HG02973 (cell line): ENCODE results near the gene NFYC.
"Not testable (repeated sequence)": the region's sequence is repeated elsewhere in the genome, so short reads cannot be mapped to it uniquely, and the experiment has no call there.

Experiments
- ATAC-seq: cut with Tn5 transposase; IDR thresholded peaks from one replicate; pipeline ENCODE4 v1.9.1; 2021; ENCODE audit warnings: moderate library complexity; ENCODE audit not compliant: unreplicated experiment

The NFYC gene

GRCh38 chr1:40704817-40705733 lies 13.6 kb downstream of the NFYC start:
- no peak for ATAC-seq

GRCh38 chr1:40706626-40707025 lies 15.1 kb downstream of the NFYC start:
- ATAC-seq: no peak

GRCh38 chr1:40708750-40709099 lies 17.2 kb downstream of the NFYC start:
- ATAC-seq: peak; percentile 64

GRCh38 chr1:40709100-40709801 lies 17.7 kb downstream of the NFYC start:
- peak; percentile 77 for ATAC-seq

GRCh38 chr1:40709802-40710278 lies 18.3 kb downstream of the NFYC start:
- no peak for ATAC-seq

- no peak for ATAC-seq
Measured at GRCh38 chr1:40710581-40711315, 19.2 kb downstream of the NFYC start.

- no peak for ATAC-seq
Measured at GRCh38 chr1:40711465-40712404, 20.2 kb downstream of the NFYC start.

GRCh38 chr1:40712405-40712944 lies 21.0 kb downstream of the NFYC start:
- ATAC-seq: no peak

- ATAC-seq: no peak
Measured at GRCh38 chr1:40712997-40713396, 21.5 kb downstream of the NFYC start.

GRCh38 chr1:40715491-40716059 lies 24.1 kb downstream of the NFYC start:
- no peak for ATAC-seq

- no peak for ATAC-seq
Measured at GRCh38 chr1:40717065-40717464, 25.6 kb downstream of the NFYC start.

GRCh38 chr1:40717955-40718354 lies 26.5 kb downstream of the NFYC start:
- no peak for ATAC-seq

GRCh38 chr1:40720493-40720892 lies 29.0 kb downstream of the NFYC start:
- no peak for ATAC-seq

GRCh38 chr1:40722622-40723021 lies 31.1 kb downstream of the NFYC start:
- no peak for ATAC-seq

- no peak for ATAC-seq
Measured at GRCh38 chr1:40723196-40723955, 31.9 kb downstream of the NFYC start.

- not testable (repeated sequence) for ATAC-seq
Measured at GRCh38 chr1:40727662-40728061, 36.2 kb downstream of the NFYC start.

- ATAC-seq: not testable (repeated sequence)
Measured at GRCh38 chr1:40729316-40729862, 37.9 kb downstream of the NFYC start.

- no peak for ATAC-seq
Measured at GRCh38 chr1:40732756-40733301, 41.3 kb downstream of the NFYC start.
